HG03064 (cell line): ENCODE data around the gene CMAS.
A peak's percentile ranks its signal among the peaks of the same experiment; 100 is the strongest.
"Not testable (repeated sequence)": the region's sequence is repeated elsewhere in the genome, so short reads cannot be mapped to it uniquely, and the experiment has no call there.

Source experiments
- ATAC-seq: cut with Tn5 transposase; IDR thresholded peaks from one replicate; pipeline ENCODE4 v1.9.1; 2021; ENCODE audit warnings: low read depth; ENCODE audit not compliant: unreplicated experiment

Gene CMAS

GRCh38 chr12:22046090-22046967 is at the start of gene CMAS:
Gene CMAS, plus strand, starts transcription at chr12:22046218. Its CDS starts 86 bp downstream, at chr12:22046304.
- ATAC-seq = peak; percentile 83

DNA sequence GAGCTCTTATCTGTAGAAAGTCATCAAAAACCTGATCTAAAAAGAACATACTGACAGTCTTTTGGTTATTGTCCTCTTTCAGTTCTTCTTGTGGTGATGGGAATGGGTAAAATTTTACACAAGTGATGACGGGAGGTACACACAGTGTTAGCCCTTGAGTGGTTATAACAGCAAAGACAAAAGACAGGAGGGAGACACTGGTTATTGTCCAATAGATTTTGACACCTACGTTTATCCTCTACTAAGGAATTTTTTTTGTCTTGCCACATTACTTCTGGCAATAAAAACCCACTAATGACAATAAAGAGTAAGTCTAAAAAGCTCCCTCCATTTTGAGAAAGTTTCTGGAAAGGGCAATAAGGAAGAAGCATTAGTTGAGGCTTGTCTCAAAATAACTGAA is 47.7 kb upstream of the CMAS start:
- no peak for ATAC-seq

- ATAC-seq = no peak
Measured at GRCh38 chr12:21998782-21999181, 47.2 kb upstream of the CMAS start.

DNA sequence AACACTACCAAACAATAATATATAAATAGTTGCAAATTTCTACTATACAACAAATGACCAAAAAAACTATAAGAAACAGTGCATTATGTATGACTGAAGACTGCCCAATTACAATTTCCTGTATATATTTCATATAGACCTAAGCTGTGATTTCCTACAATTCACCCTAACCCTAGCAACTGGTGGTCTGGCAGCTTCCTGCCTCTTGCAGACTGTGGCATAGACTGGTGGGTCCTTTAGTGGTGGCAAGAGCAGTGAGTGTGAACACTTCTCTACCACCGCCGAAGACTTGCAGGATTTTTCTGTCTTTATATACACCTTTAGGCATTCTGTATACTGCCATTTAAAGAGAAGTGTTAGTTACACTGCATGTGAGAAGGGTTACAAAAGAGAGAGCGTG is 43.6 kb upstream of the CMAS start:
- no peak for ATAC-seq

- ATAC-seq = not testable (repeated sequence)
Measured at GRCh38 chr12:22007794-22008193, 38.2 kb upstream of the CMAS start.

DNA sequence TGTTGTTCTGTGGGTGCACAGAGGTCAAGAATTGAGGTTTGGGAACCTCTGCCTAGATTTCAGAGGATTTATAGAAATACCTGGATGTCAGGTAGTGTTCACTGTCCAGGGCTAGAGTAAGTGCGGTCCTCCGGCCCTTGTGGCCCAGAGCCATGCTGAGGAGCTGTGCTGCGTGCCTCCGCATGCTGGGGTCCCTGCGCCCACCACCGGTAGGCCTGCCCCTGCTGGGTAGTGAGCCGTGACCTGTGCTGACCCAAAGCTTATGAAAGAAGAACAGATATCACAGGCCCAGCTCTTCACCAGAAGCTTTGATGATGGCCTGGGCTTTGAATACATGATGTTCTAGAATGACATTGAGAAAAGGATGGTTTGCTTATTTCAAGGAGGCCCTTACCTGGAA is 37.8 kb upstream of the CMAS start:
- ATAC-seq = no peak

GRCh38 chr12:22014041-22014782 is 31.8 kb upstream of the CMAS start:
- ATAC-seq = no peak

GRCh38 chr12:22014783-22015144 is 31.3 kb upstream of the CMAS start:
- ATAC-seq = no peak

- no peak for ATAC-seq
Measured at GRCh38 chr12:22016982-22017381, 29.0 kb upstream of the CMAS start.

- ATAC-seq = no peak
Measured at GRCh38 chr12:22018860-22019259, 27.2 kb upstream of the CMAS start.

GRCh38 chr12:22023489-22023888 is 22.5 kb upstream of the CMAS start:
- not testable (repeated sequence) for ATAC-seq

GRCh38 chr12:22029491-22029890 is 16.5 kb upstream of the CMAS start:
- no peak for ATAC-seq

- ATAC-seq = no peak
Measured at GRCh38 chr12:22029991-22030390, 16.0 kb upstream of the CMAS start.

DNA sequence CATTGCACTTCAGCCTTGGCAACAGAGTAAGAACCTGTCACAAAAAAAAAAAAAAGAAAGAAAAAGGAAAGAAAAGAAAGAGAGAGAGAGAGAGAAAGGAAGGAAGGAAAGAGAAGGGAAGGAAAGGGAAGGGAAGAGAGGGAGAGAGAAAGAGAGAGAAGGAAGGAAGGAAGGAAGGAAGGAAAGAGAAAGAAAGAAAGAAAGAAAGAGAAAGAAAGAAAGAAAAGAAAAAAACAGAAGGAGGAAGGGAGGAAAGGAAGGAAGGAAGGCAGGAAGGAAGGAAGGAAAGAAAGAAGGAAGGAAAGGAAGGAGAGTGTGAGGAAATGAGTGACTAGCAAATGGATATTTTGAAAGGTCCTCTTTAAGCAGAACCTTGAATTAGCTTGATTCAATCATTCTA is 13.3 kb upstream of the CMAS start:
- no peak for ATAC-seq

DNA sequence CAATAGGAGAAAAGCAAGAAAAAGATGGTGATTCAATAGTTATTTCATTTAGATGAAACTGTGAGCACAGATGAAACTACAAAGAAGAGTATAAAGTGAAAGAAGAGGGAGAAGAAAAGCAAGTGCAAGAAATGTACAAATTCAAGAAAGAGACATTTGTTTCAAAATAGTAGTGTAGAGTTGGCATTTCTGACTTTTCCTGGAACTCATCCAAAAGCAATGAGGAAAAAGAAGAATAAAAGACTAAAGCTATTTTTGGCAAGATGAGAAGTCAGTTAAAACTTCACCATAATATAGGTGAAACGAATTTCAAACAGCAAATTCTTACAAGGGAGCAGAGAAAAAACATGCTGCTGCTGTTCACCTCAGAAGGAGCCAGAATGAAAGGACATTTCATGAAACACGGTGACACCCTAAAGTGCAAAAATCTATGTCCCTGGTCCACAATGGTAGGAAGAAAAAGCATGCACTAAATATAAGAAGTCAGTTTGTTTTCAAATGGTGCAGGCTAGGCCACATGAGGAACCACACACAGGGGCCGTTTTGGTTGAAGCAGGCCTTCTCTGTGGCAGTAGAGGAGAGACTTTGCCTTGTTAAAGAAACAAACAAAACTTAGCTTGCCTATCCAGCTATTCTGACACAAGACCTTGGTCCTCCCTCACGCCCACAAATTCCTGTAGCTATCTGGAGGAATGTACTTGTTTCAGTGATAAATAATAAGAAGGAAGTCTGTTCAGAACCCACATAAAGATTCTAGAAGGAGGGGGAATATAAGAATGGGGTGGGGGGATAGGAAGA is 11.1 kb upstream of the CMAS start:
- ATAC-seq = no peak

- no peak for ATAC-seq
Measured at GRCh38 chr12:22037947-22038346, 8.1 kb upstream of the CMAS start.

GRCh38 chr12:22038734-22039133 is 7.3 kb upstream of the CMAS start:
- ATAC-seq = no peak

- ATAC-seq = no peak
Measured at GRCh38 chr12:22039361-22039760, 6.7 kb upstream of the CMAS start.

DNA sequence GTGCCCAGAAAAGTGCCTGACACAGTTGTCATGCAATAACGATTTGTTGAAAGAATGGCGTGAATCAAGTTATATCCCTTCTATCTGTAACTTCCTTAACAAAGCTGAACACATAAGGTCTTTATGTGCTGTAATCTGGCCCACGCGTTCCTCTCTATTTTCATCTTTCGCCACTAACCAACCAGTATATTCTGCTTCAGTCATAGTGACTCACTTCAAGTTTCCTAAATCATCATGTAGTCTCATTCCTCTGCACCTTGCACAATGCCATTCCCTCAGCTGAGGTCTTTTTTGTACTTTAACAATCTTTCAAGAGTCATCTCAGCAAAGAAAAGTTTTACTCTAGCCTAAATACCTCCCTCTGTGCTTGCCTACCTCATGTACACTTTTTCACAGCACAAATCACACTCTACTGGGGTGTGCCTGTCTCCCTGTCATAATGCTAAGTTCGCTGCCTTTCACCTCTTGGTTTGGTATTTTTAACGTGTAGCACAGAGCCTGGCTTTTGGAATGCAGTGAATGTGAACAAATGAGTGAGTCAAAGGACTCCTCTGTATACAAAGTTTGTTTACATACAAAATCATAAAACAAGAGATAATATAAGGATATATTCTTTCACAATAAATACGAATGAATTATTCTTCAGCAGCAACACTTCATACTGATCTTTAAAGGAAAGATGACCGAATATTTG is 2.9 kb upstream of the CMAS start:
- no peak for ATAC-seq

- ATAC-seq = no peak
Measured at GRCh38 chr12:22043943-22044342, 2.1 kb upstream of the CMAS start.

GRCh38 chr12:22044391-22044790 is 1.6 kb upstream of the CMAS start:
- ATAC-seq = no peak
